ENCODE data around the gene SHISAL1.

- TF ChIP-seq ETV6 (conservative IDR thresholded peaks at IDR 0.05 in 1 of 2, IDR thresholded peaks at IDR 0.05 in 1 of 2; ENCODE audit: borderline replicate concordance in 1 of 2, low read depth in 1 of 2) (no peak), EP300 (IDR thresholded peaks at IDR 0.05; ENCODE audit: borderline replicate concordance in 1 of 2, control insufficient read depth in 1 of 2, low read depth in 2 of 2, low read length in 2 of 2) (no peak), YBX1 (IDR thresholded peaks at IDR 0.05) (no peak), KDM1A (IDR thresholded peaks at IDR 0.05; ENCODE audit: borderline replicate concordance) (no peak), RFX5 (IDR thresholded peaks at IDR 0.05; ENCODE audit: low read depth, low read length) (no peak), EZH2 (IDR thresholded peaks at IDR 0.05; ENCODE audit: borderline replicate concordance, control insufficient read depth, low read depth, low read length) (no peak), SP1 (IDR thresholded peaks at IDR 0.05; ENCODE audit: low read depth, low read length) (no peak), SKIL (IDR thresholded peaks at IDR 0.05; ENCODE audit: low read depth, poor library complexity, severe bottlenecking) (no peak), ATF7 (IDR thresholded peaks at IDR 0.05; ENCODE audit: low read depth) (no peak), CBX5 (IDR thresholded peaks at IDR 0.05; ENCODE audit: low read depth) (no peak)
- TF ChIP-seq, protein P1, sequence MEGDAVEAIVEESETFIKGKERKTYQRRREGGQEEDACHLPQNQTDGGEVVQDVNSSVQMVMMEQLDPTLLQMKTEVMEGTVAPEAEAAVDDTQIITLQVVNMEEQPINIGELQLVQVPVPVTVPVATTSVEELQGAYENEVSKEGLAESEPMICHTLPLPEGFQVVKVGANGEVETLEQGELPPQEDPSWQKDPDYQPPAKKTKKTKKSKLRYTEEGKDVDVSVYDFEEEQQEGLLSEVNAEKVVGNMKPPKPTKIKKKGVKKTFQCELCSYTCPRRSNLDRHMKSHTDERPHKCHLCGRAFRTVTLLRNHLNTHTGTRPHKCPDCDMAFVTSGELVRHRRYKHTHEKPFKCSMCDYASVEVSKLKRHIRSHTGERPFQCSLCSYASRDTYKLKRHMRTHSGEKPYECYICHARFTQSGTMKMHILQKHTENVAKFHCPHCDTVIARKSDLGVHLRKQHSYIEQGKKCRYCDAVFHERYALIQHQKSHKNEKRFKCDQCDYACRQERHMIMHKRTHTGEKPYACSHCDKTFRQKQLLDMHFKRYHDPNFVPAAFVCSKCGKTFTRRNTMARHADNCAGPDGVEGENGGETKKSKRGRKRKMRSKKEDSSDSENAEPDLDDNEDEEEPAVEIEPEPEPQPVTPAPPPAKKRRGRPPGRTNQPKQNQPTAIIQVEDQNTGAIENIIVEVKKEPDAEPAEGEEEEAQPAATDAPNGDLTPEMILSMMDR (IDR thresholded peaks at IDR 0.05 in 2 of 3, conservative IDR thresholded peaks at IDR 0.05 in 1 of 3; ENCODE audit: control insufficient read depth in 2 of 3, extremely low read depth in 1 of 3, insufficient read depth in 1 of 3, low read depth in 3 of 3, low read length in 3 of 3): no peak
- TF ChIP-seq, protein P2, sequence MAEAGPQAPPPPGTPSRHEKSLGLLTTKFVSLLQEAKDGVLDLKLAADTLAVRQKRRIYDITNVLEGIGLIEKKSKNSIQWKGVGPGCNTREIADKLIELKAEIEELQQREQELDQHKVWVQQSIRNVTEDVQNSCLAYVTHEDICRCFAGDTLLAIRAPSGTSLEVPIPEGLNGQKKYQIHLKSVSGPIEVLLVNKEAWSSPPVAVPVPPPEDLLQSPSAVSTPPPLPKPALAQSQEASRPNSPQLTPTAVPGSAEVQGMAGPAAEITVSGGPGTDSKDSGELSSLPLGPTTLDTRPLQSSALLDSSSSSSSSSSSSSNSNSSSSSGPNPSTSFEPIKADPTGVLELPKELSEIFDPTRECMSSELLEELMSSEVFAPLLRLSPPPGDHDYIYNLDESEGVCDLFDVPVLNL (IDR thresholded peaks at IDR 0.05; ENCODE audit: low read depth, low read length): no peak
These were observed 116.5 kb downstream of the SHISAL1 start for GRCh38 chr22:44196241-44196640.

Measured in GM12878 (cell line).